Measurements from ENCODE around the gene LTBP3. TPM values are rescaled to one million over a fixed set of nuclear protein-coding genes. Genes with fewer than 3 reads are reported as not detected.

The LTBP3 gene
- total and polyA plus RNA-seq, 2 donors (not counting 3 experiments of a cell fraction or from before 2014, with no cell fraction given), result 120 to 209 TPM

GRCh38 chr11:65584723-65585171 lies 26.6 kb upstream of the LTBP3 start:
- H3K4me1 ChIP-seq (ENCODE audit: control insufficient read depth, extremely low read depth, insufficient read depth, low read length), result no peaks in the 10 kb centered on the region
- H3K27ac ChIP-seq (ENCODE audit: insufficient read depth, low read depth, low read length), result no peak overlapping the region
- ChIA-PET CTCF (interaction anchor here (2.8 to 12.2 kb wide), 3 partner anchors 9 to 45 kb away, joined by 18 to 206 read pairs (median 167); partner anchors contain the start of genes EHBP1L1, FAM89B and ZNRD2), POLR2A (no interaction called here)
- BruUV-seq (replicated peaks), result no TSS peak
- H3K4me2 ChIP-seq (ENCODE audit: insufficient read depth, low read length), result no peak overlapping the region
- no peaks in the 10 kb centered on the region for H4K20me1 ChIP-seq (replicated peaks; ENCODE audit: control insufficient read depth, extremely low read depth, insufficient read depth, low read length)
- H3K36me3 ChIP-seq (ENCODE audit: control insufficient read depth in 2 of 2, extremely low read depth in 1 of 2, insufficient read depth in 2 of 2, low read length in 2 of 2), result no peaks in the 10 kb centered on the region
- FAIRE-seq, result no peak
- dilution Hi-C loops (cut with MboI; ENCODE audit: extremely low pct_ligation_motif_present, low sequenced_read_pairs) (no loop called here), intact Hi-C loops (cut with micrococcal nuclease) (no loop called here)
- no peak for DNase-seq (ENCODE audit: low read depth, low spot score)
- no peaks in the 10 kb centered on the region for H3K9me3 ChIP-seq (replicated peaks; ENCODE audit: control insufficient read depth, insufficient read depth, low read length)
- TF ChIP-seq, protein P1, sequence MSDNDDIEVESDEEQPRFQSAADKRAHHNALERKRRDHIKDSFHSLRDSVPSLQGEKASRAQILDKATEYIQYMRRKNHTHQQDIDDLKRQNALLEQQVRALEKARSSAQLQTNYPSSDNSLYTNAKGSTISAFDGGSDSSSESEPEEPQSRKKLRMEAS (IDR thresholded peaks at IDR 0.05; ENCODE audit: insufficient read depth, insufficient read length), result no peak
- TF ChIP-seq FOS (IDR thresholded peaks at IDR 0.05; ENCODE audit: borderline replicate concordance, insufficient read depth, low read length), result no peak
- TF ChIP-seq EZH2 (IDR thresholded peaks at IDR 0.05; ENCODE audit: borderline replicate concordance, low read depth, low read length, severe bottlenecking), result no peak
- no peak for TF ChIP-seq POLR2A (IDR thresholded peaks at IDR 0.05; ENCODE audit: low read depth, low read length)
- TF ChIP-seq GATA2 (IDR thresholded peaks at IDR 0.05; ENCODE audit: insufficient read depth, insufficient read length, low read depth, low read length), result no peak
- TF ChIP-seq JUN (IDR thresholded peaks at IDR 0.05; ENCODE audit: borderline replicate concordance, insufficient read depth, insufficient read length, low read depth), result no peak
- no peak overlapping the region for H2AFZ ChIP-seq (ENCODE audit: low read depth, low read length)
- no peak overlapping the region for H3K4me3 ChIP-seq (replicated peaks in 1 of 3; ENCODE audit: insufficient read depth in 1 of 3, low read depth in 1 of 3, low read length in 3 of 3)
- no peaks in the 10 kb centered on the region for H3K9me1 ChIP-seq (replicated peaks; ENCODE audit: control insufficient read depth, extremely low read depth, insufficient read depth, low read length)
- H3K79me2 ChIP-seq (ENCODE audit: control insufficient read depth, insufficient read depth, low read length), result no peaks in the 10 kb centered on the region
- H3K9ac ChIP-seq (replicated peaks; ENCODE audit: extremely low read depth, insufficient read depth, low read length), result no peak overlapping the region
- no peaks in the 10 kb centered on the region for H3K27me3 ChIP-seq (ENCODE audit: control insufficient read depth in 2 of 2, insufficient read depth in 2 of 2, low read length in 2 of 2)

- Histone ChIP-seq H3K79me2 (ENCODE audit: control insufficient read depth, insufficient read depth, low read length) (no peaks in the 10 kb centered on the region), H3K9me3 (replicated peaks; ENCODE audit: control insufficient read depth, insufficient read depth, low read length) (no peaks in the 10 kb centered on the region), H3K36me3 (ENCODE audit: control insufficient read depth in 2 of 2, extremely low read depth in 1 of 2, insufficient read depth in 2 of 2, low read length in 2 of 2) (no peaks in the 10 kb centered on the region), H4K20me1 (replicated peaks; ENCODE audit: control insufficient read depth, extremely low read depth, insufficient read depth, low read length) (no peaks in the 10 kb centered on the region), H2AFZ (ENCODE audit: low read depth, low read length) (no peak overlapping the region), H3K27ac (ENCODE audit: insufficient read depth, low read depth, low read length) (no peak overlapping the region), H3K4me1 (ENCODE audit: control insufficient read depth, extremely low read depth, insufficient read depth, low read length) (no peaks in the 10 kb centered on the region), H3K9ac (replicated peaks; ENCODE audit: extremely low read depth, insufficient read depth, low read length) (no peak overlapping the region), H3K4me2 (ENCODE audit: insufficient read depth, low read length) (no peak overlapping the region), H3K27me3 (ENCODE audit: control insufficient read depth in 2 of 2, insufficient read depth in 2 of 2, low read length in 2 of 2) (no peaks in the 10 kb centered on the region), H3K9me1 (replicated peaks; ENCODE audit: control insufficient read depth, extremely low read depth, insufficient read depth, low read length) (no peaks in the 10 kb centered on the region), H3K4me3 (replicated peaks in 1 of 3; ENCODE audit: insufficient read depth in 1 of 3, low read depth in 1 of 3, low read length in 3 of 3) (no peak overlapping the region)
- POLR2A ChIA-PET, result no interaction called here
- intact Hi-C loops (cut with micrococcal nuclease), result no loop called here
- TF ChIP-seq JUN (IDR thresholded peaks at IDR 0.05; ENCODE audit: borderline replicate concordance, insufficient read depth, insufficient read length, low read depth), result no peak
- no peak for TF ChIP-seq CTCF (IDR thresholded peaks at IDR 0.05; ENCODE audit: extremely low read depth in 1 of 2, insufficient read depth in 1 of 2, low read depth in 1 of 2, low read length in 2 of 2)
- no peak for TF ChIP-seq FOS (IDR thresholded peaks at IDR 0.05; ENCODE audit: borderline replicate concordance, insufficient read depth, low read length)
- TF ChIP-seq POLR2A (IDR thresholded peaks at IDR 0.05; ENCODE audit: low read depth, low read length), result no peak
- TF ChIP-seq GATA2 (IDR thresholded peaks at IDR 0.05; ENCODE audit: insufficient read depth, insufficient read length, low read depth, low read length), result no peak
- TF ChIP-seq, protein P1 (IDR thresholded peaks at IDR 0.05; ENCODE audit: insufficient read depth, insufficient read length), result no peak
- no peak for TF ChIP-seq EZH2 (IDR thresholded peaks at IDR 0.05; ENCODE audit: borderline replicate concordance, low read depth, low read length, severe bottlenecking)
- no peak for TF ChIP-seq POLR2AphosphoS5 (IDR thresholded peaks at IDR 0.05; ENCODE audit: insufficient read depth, low read depth, low read length)
- TF ChIP-seq MYC (IDR thresholded peaks at IDR 0.05; ENCODE audit: low read depth, low read length), result no peak
- DNase-seq (ENCODE audit: low read depth, low spot score), result no peak
- CTCF ChIA-PET, result interaction anchor here (0.9 to 2.8 kb wide), 3 partner anchors 8 to 31 kb away, joined by 3 to 18 read pairs (median 3); no protein-coding TSS in a partner anchor
- no peak for FAIRE-seq
- no TSS peak for BruUV-seq (replicated peaks)
- dilution Hi-C loops (cut with MboI; ENCODE audit: extremely low pct_ligation_motif_present, low sequenced_read_pairs), result no loop called here
Observed at GRCh38 chr11:65584106-65584505, 25.9 kb upstream of the LTBP3 start.

All from endothelial cell of umbilical vein (primary cell).